Peyer's patch (tissue), 4 donors: ENCODE measurements around the gene PFN3. TPM values are rescaled to one million over a fixed set of nuclear protein-coding genes. Genes with fewer than 3 reads are reported as not detected.

ENCODE experiments used
- DNase-seq, 3 donors: peaks; one replicate each; pipeline ENCODE4 v3.0.0-alpha.2; 2017 to 2019
- H3K27ac ChIP-seq, 4 donors: fragments of 200-600 bp; sonication (generic); one replicate each; pipeline ENCODE4 v1.5.1; 2016 to 2019
- H3K27me3 ChIP-seq, 2 donors: fragments of 200-600 bp; sonication (generic); one replicate each; pipeline ENCODE4 v1.5.1; 2019
- H3K36me3 ChIP-seq, 3 donors: fragments of 200-600 bp; sonication (generic); one replicate each; pipeline ENCODE4 v1.5.1; 2016 to 2019
- H3K4me1 ChIP-seq, 4 donors: fragments of 200-600 bp; sonication (generic); one replicate each; pipeline ENCODE4 v1.5.1; 2016 to 2019
- H3K4me3 ChIP-seq, 4 donors: fragments of 200-600 bp; sonication (generic); 1 replicate in 3 of 4; 2 replicates in 1 of 4; pipeline ENCODE4 v1.5.1; 2016 to 2019; ENCODE audit warnings: mild to moderate bottlenecking in 1 of 4
- H3K9me3 ChIP-seq, 4 donors: fragments of 200-600 bp; sonication (generic); one replicate each; pipeline ENCODE4 v1.5.1; 2016 to 2019; ENCODE audit warnings: mild to moderate bottlenecking in 1 of 4
- POLR2A ChIP-seq, 2 donors: fragments of 450-650 bp; IDR thresholded peaks; one replicate each; pipeline ENCODE4 v1.5.1; 2017; ENCODE audit warnings: antibody characterized with exemption in 2 of 2, mild to moderate bottlenecking in 2 of 2, moderate library complexity in 2 of 2
- total RNA-seq, 4 donors: library from RNA; depleted of rRNA; stranded (reverse); fragments of >200 nt; gene quantifications; one replicate each; pipeline ENCODE4 v1.1.0, GENCODE V29; 2016
- TF ChIP-seq, protein P1 (sequence below), 6 experiments: fragments of 450-650 bp in 4 of 6; fragments of 200-600 bp in 2 of 6; sonication (generic) in 1 of 6; IDR thresholded peaks; one replicate each; pipeline ENCODE4 v1.5.1; 2017 to 2019; ENCODE audit warnings: antibody characterized with exemption in 6 of 6, mild to moderate bottlenecking in 3 of 6, moderate library complexity in 1 of 6

PFN3 gene
- total RNA-seq, 4 donors from 2014 or later, result not detected

DNA sequence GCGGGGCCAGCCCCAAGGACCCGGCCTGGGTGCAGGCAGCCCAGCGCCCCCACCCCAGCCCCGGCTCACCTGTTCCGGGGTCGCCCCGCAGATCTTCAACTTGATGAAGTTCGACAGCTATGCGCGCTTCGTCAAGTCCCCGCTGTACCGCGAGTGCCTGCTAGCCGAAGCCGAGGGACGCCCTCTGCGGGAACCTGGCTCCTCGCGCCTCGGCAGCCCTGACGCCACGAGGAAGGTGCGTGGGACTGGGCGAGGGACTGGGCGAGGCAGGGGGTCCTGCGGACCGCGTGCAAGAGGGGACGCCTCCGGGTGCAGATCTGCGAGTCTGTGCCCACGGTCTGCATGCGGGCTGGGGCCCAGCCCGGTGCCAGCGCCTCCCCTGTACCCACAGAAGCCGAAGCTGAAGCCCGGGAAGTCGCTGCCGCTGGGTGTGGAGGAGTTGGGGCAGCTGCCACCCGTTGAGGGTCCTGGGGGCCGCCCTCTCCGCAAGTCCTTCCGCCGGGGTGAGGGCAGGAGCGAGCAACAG lies 33.1 kb downstream of the PFN3 start:
- Histone ChIP-seq H3K9me3 (no peaks in the 10 kb centered on the region), H3K27me3 (no peaks in the 10 kb centered on the region), H3K4me1 (peaks cover 3 to 51% (median 24%) of the 10 kb centered on the region in 4 donors), H3K36me3 (no peaks in the 10 kb centered on the region), H3K4me3 (peak overlapping the region; percentile 16 to 54 (median 32)), H3K27ac (peak overlapping the region; percentile 48 to 88 (median 68))
- TF ChIP-seq, protein P1, sequence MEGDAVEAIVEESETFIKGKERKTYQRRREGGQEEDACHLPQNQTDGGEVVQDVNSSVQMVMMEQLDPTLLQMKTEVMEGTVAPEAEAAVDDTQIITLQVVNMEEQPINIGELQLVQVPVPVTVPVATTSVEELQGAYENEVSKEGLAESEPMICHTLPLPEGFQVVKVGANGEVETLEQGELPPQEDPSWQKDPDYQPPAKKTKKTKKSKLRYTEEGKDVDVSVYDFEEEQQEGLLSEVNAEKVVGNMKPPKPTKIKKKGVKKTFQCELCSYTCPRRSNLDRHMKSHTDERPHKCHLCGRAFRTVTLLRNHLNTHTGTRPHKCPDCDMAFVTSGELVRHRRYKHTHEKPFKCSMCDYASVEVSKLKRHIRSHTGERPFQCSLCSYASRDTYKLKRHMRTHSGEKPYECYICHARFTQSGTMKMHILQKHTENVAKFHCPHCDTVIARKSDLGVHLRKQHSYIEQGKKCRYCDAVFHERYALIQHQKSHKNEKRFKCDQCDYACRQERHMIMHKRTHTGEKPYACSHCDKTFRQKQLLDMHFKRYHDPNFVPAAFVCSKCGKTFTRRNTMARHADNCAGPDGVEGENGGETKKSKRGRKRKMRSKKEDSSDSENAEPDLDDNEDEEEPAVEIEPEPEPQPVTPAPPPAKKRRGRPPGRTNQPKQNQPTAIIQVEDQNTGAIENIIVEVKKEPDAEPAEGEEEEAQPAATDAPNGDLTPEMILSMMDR (IDR thresholded peaks at IDR 0.05), result peak in 1 of 6 experiments; percentile 19
- no peak for TF ChIP-seq POLR2A (IDR thresholded peaks at IDR 0.05)
- no peak for DNase-seq

DNA sequence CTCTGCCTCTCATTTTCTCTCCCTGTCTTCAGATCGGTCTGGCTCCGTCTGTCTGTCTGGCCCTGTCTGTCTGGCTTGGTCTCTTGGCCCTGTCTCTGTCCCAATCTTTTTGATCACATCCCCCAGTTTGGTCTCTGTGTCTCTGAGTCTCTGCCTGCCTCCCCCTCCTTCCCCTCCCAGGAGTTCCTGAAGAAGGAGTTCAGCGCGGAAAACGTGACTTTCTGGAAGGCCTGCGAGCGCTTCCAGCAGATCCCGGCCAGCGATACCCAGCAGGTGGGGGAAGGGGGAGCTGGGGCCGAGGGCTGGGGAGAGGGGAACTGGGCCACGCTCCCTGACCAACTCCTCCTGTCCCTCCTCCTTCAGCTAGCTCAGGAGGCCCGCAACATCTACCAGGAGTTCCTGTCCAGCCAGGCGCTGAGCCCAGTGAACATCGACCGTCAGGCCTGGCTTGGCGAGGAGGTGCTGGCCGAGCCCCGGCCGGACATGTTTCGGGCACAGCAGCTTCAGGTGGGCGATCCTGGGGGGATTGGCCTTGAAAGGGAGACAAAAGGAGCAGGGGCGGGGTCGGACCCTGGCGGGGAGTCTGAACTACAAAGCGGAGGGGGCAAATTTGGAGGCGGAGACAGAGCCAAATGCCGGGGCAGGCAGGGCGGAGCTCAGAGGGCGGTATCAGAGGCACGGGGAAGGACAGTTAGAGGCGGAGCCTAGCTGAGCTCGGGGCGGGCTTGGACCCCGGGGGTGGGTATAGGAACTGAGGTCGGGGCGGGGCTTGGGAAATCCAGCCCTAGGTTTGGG lies 33.7 kb downstream of the PFN3 start:
- peak overlapping the region; percentile 16 to 54 (median 32) for H3K4me3 ChIP-seq
- no peaks in the 10 kb centered on the region for H3K9me3 ChIP-seq
- H3K27ac ChIP-seq, result peak overlapping the region; percentile 48 to 88 (median 68)
- peaks cover 3 to 58% (median 24%) of the 10 kb centered on the region in 4 donors for H3K4me1 ChIP-seq
- no peaks in the 10 kb centered on the region for H3K27me3 ChIP-seq
- H3K36me3 ChIP-seq, result no peaks in the 10 kb centered on the region
- TF ChIP-seq POLR2A (IDR thresholded peaks at IDR 0.05), result no peak
- TF ChIP-seq, protein P1 (IDR thresholded peaks at IDR 0.05), result no peak
- DNase-seq, result peak; percentile 42 to 90 (median 87)

DNA sequence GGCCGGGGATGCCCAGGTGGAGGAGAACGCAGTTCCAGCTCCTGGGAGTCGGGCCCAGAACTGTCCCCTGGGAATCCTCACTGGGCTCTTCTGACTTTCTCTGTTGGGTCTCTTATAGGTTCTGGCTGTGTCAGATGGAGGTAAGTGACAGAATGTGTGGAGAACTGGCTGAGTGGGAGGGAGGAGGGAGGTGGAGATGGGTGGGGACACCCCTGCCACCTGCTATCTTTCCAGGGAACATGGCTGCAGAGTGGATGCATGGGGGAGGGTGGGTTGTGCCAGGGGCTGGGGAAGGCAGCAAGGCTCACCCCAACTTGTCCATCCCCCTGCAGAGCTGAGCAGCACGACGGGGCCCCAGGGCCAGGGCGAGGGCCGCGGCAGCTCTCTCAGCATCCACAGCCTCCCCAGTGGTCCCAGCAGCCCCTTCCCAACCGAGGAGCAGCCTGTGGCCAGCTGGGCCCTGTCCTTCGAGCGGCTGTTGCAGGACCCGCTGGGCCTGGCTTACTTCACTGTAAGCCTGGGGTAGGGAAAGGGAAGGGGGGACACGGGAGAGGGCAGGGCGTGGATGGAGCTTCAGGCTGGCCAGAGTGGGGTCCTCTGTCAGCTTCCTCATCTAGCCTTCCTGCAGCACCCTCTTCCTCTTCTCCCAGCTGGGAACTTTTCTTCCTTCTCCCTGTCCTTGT lies 34.5 kb downstream of the PFN3 start:
- H3K27me3 ChIP-seq, result no peaks in the 10 kb centered on the region
- H3K9me3 ChIP-seq, result no peaks in the 10 kb centered on the region
- DNase-seq, result no peak
- no peaks in the 10 kb centered on the region for H3K36me3 ChIP-seq
- peak overlapping the region; percentile 48 to 88 (median 68) for H3K27ac ChIP-seq
- TF ChIP-seq, protein P1 (IDR thresholded peaks at IDR 0.05), result no peak
- no peak for TF ChIP-seq POLR2A (IDR thresholded peaks at IDR 0.05)
- peaks cover 3 to 59% (median 30%) of the 10 kb centered on the region in 4 donors for H3K4me1 ChIP-seq
- H3K4me3 ChIP-seq, result no peak overlapping the region

DNA sequence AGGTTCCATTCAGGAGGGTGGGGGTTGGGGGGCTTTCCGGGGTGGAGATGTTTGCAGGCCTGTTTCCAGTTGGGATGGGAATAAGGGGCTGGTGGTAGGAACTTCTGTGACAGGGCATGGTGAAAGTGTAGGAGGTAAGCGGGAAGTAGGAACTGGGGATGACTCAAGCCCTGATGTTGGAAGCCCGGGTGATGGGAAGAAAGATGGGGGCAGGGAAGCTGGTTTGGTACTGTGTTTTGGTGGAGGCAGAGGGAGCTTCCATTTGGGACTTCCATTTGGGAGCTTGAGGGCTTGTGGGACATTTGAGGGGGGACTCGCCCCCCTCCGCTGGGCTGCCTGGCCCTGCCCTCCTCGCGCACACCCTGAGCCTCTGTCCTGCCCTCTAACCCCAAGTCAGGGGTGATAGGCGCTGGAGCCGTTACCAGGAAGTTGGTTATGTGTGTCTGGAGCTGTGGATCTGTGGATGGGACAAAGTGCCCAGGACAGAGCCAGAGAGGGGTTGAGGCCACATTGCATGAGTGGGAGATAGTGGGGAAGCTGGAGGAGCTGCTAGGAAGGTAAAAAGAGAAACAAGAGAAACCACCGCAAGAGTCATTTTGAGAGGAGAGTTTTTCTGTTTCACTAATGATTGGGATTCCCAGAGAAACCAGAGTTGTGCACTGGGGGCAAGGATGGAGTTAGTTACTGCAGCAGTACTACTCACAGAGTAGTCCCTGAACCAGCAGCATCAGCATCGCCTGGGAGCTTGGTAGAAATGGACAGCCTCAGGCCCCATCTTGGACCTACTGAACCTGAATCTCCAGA lies 36.1 kb downstream of the PFN3 start:
- H3K4me1 ChIP-seq, result peaks cover 3 to 54% (median 30%) of the 10 kb centered on the region in 4 donors
- TF ChIP-seq POLR2A (IDR thresholded peaks at IDR 0.05), result no peak
- TF ChIP-seq, protein P1 (IDR thresholded peaks at IDR 0.05), result no peak

DNA sequence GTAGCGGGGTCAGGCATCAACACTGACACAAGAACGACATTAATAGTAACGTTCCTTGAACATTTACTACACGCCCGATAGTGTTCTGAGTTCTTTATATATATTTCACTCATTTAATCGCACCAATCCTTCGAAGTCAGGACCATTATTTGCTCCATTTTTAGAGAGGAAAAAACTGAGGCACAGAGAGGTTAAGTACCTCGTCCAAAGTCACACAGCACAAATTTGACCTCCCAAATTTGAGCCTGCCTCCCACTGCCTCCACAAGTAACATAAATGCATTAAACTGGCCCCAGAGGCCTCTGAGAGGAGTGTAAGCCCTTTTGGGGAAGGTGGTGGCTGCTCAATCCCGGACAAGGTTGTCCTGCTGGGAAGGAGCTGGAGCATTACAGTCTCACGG lies 36.9 kb downstream of the PFN3 start:
- no peaks in the 10 kb centered on the region for H3K36me3 ChIP-seq
- H3K27ac ChIP-seq, result peak overlapping the region in 2 of 4 donors; percentile 74 to 84
- no peak for DNase-seq
- no peaks in the 10 kb centered on the region for H3K9me3 ChIP-seq
- peaks cover 0 to 62% (median 30%) of the 10 kb centered on the region in 4 donors for H3K4me1 ChIP-seq
- H3K4me3 ChIP-seq, result peak overlapping the region in 3 of 4 donors; percentile 54 to 66 (median 56)
- TF ChIP-seq, protein P1 (IDR thresholded peaks at IDR 0.05), result no peak
- TF ChIP-seq POLR2A (IDR thresholded peaks at IDR 0.05), result no peak
- no peaks in the 10 kb centered on the region for H3K27me3 ChIP-seq

More for the DNA sequence above, 36.1 kb downstream of the PFN3 start:
- no peak overlapping the region for H3K4me3 ChIP-seq
- H3K27ac ChIP-seq, result peak overlapping the region in 1 of 4 donors; percentile 14
- H3K27me3 ChIP-seq, result no peaks in the 10 kb centered on the region
- peak in 1 of 3 donors; percentile 33 for DNase-seq
- H3K9me3 ChIP-seq, result no peaks in the 10 kb centered on the region
- no peaks in the 10 kb centered on the region for H3K36me3 ChIP-seq
